Pancreas (tissue), 10 donors: ENCODE measurements around the gene EDN3. TPM values are rescaled to one million over a fixed set of nuclear protein-coding genes. Genes with fewer than 3 reads are reported as not detected.

Experiments used
- ATAC-seq, 4 donors: fragments of 200-7000 bp; cut with Tn5 transposase; one replicate each; pipeline versions ENCODE4 v1.8.0 to v1.9.1; 2020; ENCODE audit warnings: mild to moderate bottlenecking in 4 of 4, moderate library complexity in 4 of 4
- DNase-seq, 6 donors: peaks; one replicate each; pipeline ENCODE4 v3.0.0-alpha.2; 2020
- FAIRE-seq: peaks from 2 replicates; lab custom pipeline; 2012; peaks lifted over from hg19 to GRCh38; lab: Jason Lieb, UNC
- H3K27ac ChIP-seq, 4 donors: fragments of 200-600 bp; sonication (generic); 1 replicate in 3 of 4; 2 replicates in 1 of 4; pipeline versions ENCODE4 v1.5.0 to v1.8.0; 2020
- H3K27me3 ChIP-seq, 4 donors: fragments of 200-600 bp; one replicate each; pipeline ENCODE4 v1.8.0; 2021
- H3K36me3 ChIP-seq, 3 donors: fragments of 200-600 bp; sonication (generic) in 1 of 3; one replicate each; pipeline versions ENCODE4 v1.5.0 to v1.8.0; 2020 to 2021
- H3K4me1 ChIP-seq, 3 donors: fragments of 200-600 bp; one replicate each; pipeline ENCODE4 v1.8.0; 2021
- H3K4me3 ChIP-seq, 4 donors: fragments of 200-600 bp; sonication (generic) in 2 of 4; one replicate each; pipeline versions ENCODE4 v1.5.0 to v1.8.0; 2020 to 2021
- H3K9me3 ChIP-seq, 4 donors: fragments of 200-600 bp; one replicate each; pipeline ENCODE4 v1.8.0; 2021
- CTCF ChIP-seq, 4 donors: fragments of 200-600 bp; sonication (generic) in 3 of 4; IDR thresholded peaks; one replicate each; pipeline versions ENCODE4 v1.5.0 to v1.8.0; 2021; ENCODE audit warnings: antibody characterized with exemption in 4 of 4
- WGBS, 2 donors: extraction: QIAGEN DNeasy Blood & Tissue Kit; methylation state at CpG; one replicate each; pipeline ENCODE4 v1.1.7; 2013; 5-methylcytosine and 5-hydroxymethylcytosine counted together
- intact Hi-C, 3 donors: fragments of 100-400 bp; cut with DNase I; formaldehyde crosslinking; loops; one replicate each; pipeline versions ENCODE4 v1.11.1 to v1.14.2; 2022
- polyA plus RNA-seq, 2 donors: library from polyadenylated mRNA; stranded (reverse); fragments of 200-250 nt; gene quantifications; one replicate each; pipeline ENCODE4 v1.2.3, GENCODE V29; 2013
- total RNA-seq, 6 donors: library from RNA; stranded (reverse); fragmentation: NEBNext Ultra II Directional in 4 of 6; extraction: Animal tissue kit (Norgen Biotek cat#: 25700) in 4 of 6; gene quantifications; one replicate each; pipeline versions ENCODE4 v1.2.1 to v1.2.4, GENCODE V29; 2021 to 2023
- donor health status: healthy with polysubstance abuse.
- donor health status: DM: no; HTN: no; CAD: no; lungs with moderate emphysema.
- donor health status: DM: no; HTN: no; CAD: no.
- donor health status: control.
- donor health status: control.
- donor health status: Bipolar disorder and iron deficiency.
- donor health status: DM: yes; HTN: yes; CAD: no.
- donor health status: DM: no; HTN: no; CAD: no.
- donor health status: DM: no; HTN: no; CAD: no.
- donor health status: DM: yes; HTN: yes; CAD: no.

The EDN3 gene
- total and polyA plus RNA-seq, 8 donors = 3.6 to 55.3 (median 5.4) TPM

GRCh38 chr20:59331721-59332329 lies 31.4 kb downstream of the EDN3 start:
- intact Hi-C loops = no loop called here
- no peak for DNase-seq
- H3K9me3 ChIP-seq = no peaks in the 10 kb centered on the region
- WGBS, 2 donors = 60 to 63% methylated on average over 12 of the region's 12 CpGs
- H3K4me3 ChIP-seq = no peak overlapping the region
- no peaks in the 10 kb centered on the region for H3K36me3 ChIP-seq
- H3K27me3 ChIP-seq = no peaks in the 10 kb centered on the region
- no peak overlapping the region for H3K27ac ChIP-seq
- peak in 1 of 4 donors; percentile 36 for ATAC-seq
- no peaks in the 10 kb centered on the region for H3K4me1 ChIP-seq
- TF ChIP-seq CTCF (IDR thresholded peaks at IDR 0.05) = no peak
- FAIRE-seq = no peak

- H3K4me1 ChIP-seq = no peaks in the 10 kb centered on the region
- no peaks in the 10 kb centered on the region for H3K36me3 ChIP-seq
- no peak overlapping the region for H3K27ac ChIP-seq
- H3K4me3 ChIP-seq = no peak overlapping the region
- no peak for ATAC-seq
- no peak for FAIRE-seq
- H3K9me3 ChIP-seq = no peaks in the 10 kb centered on the region
- no peaks in the 10 kb centered on the region for H3K27me3 ChIP-seq
- intact Hi-C loops = no loop called here
- 61 to 79% methylated on average over 6 of the region's 6 CpGs for WGBS, 2 donors
- no peak for DNase-seq
- no peak for TF ChIP-seq CTCF (IDR thresholded peaks at IDR 0.05)
These were observed 32.9 kb downstream of the EDN3 start for GRCh38 chr20:59333260-59333845.

GRCh38 chr20:59333951-59334350 lies 33.5 kb downstream of the EDN3 start:
- Histone ChIP-seq H3K27me3 (no peaks in the 10 kb centered on the region), H3K36me3 (no peaks in the 10 kb centered on the region), H3K4me3 (no peak overlapping the region), H3K27ac (no peak overlapping the region), H3K9me3 (no peaks in the 10 kb centered on the region), H3K4me1 (no peaks in the 10 kb centered on the region)
- DNase-seq (no peak), FAIRE-seq (no peak), ATAC-seq (no peak)
- intact Hi-C loops = no loop called here
- WGBS, 2 donors = 37 to 42% methylated on average over 9 of the region's 9 CpGs
- no peak for TF ChIP-seq CTCF (IDR thresholded peaks at IDR 0.05)

- Histone ChIP-seq H3K4me3 (no peak overlapping the region), H3K36me3 (no peaks in the 10 kb centered on the region), H3K27me3 (no peaks in the 10 kb centered on the region), H3K4me1 (no peaks in the 10 kb centered on the region), H3K27ac (no peak overlapping the region), H3K9me3 (no peaks in the 10 kb centered on the region)
- TF ChIP-seq CTCF (IDR thresholded peaks at IDR 0.05) = no peak
- WGBS, 2 donors = 74 to 76% methylated on average over 7 of the region's 7 CpGs
- no peak for DNase-seq
- no peak for ATAC-seq
- intact Hi-C loops = no loop called here
- no peak for FAIRE-seq
These were observed 34.4 kb downstream of the EDN3 start for GRCh38 chr20:59334651-59335300.

GRCh38 chr20:59335377-59335776 lies 35.0 kb downstream of the EDN3 start:
- no peak overlapping the region for H3K4me3 ChIP-seq
- H3K27ac ChIP-seq = no peak overlapping the region
- ATAC-seq (no peak), FAIRE-seq (no peak), DNase-seq (no peak)
- H3K9me3 ChIP-seq = no peaks in the 10 kb centered on the region
- intact Hi-C loops = no loop called here
- no peaks in the 10 kb centered on the region for H3K4me1 ChIP-seq
- H3K36me3 ChIP-seq = no peaks in the 10 kb centered on the region
- no peak for TF ChIP-seq CTCF (IDR thresholded peaks at IDR 0.05)
- 71 to 85% methylated on average over 4 of the region's 4 CpGs for WGBS, 2 donors
- H3K27me3 ChIP-seq = no peaks in the 10 kb centered on the region
